DND-41 (cell line): ENCODE measurements around the gene SERPINB6.
"Not testable (repeated sequence)": the region's sequence is repeated elsewhere in the genome, so short reads cannot be mapped to it uniquely, and the experiment has no call there.

ENCODE experiments used
- ATAC-seq: fragments of 200-7000 bp; cut with Tn5 transposase; 3 replicates; pipeline ENCODE4 v1.9.1; 2021; ENCODE audit warnings: low read depth; ENCODE audit not compliant: insufficient read depth
- DNase-seq: peaks from one replicate; pipeline ENCODE4 v3.0.0-alpha.2; 2020
- H2AFZ ChIP-seq: 2 replicates; pipeline ENCODE4 v1.6.0; 2012; ENCODE audit warnings: low read depth, low read length
- H3K27ac ChIP-seq: 2 replicates; pipeline ENCODE4 v1.5.1; 2012; ENCODE audit warnings: low read length, inconsistent platforms
- H3K27me3 ChIP-seq: fragments of 200-600 bp; sonication (generic); 2 replicates; pipeline ENCODE4 v1.6.0; 2012; ENCODE audit warnings: low read length, mild to moderate bottlenecking, inconsistent platforms; ENCODE audit not compliant: insufficient read depth, poor library complexity
- H3K36me3 ChIP-seq: 2 replicates; pipeline ENCODE4 v1.5.1; 2012; ENCODE audit warnings: low read length, inconsistent platforms; ENCODE audit not compliant: insufficient read depth
- H3K4me1 ChIP-seq: 2 replicates; pipeline ENCODE4 v1.5.1; 2012; ENCODE audit warnings: mild to moderate bottlenecking, low read length; ENCODE audit not compliant: insufficient read depth
- H3K4me2 ChIP-seq: 2 replicates; pipeline ENCODE4 v1.6.0; 2012; ENCODE audit warnings: mild to moderate bottlenecking, moderate library complexity, low read length, inconsistent platforms; ENCODE audit not compliant: insufficient read depth
- H3K4me3 ChIP-seq, 2 experiments: fragments of 200-600 bp in 1 of 2; shearing (Covaris generic) in 1 of 2; 2 replicates each; pipeline ENCODE4 v1.5.1; 2012 to 2016; ENCODE audit warnings: inconsistent platforms in 2 of 2, low read length in 2 of 2, mild to moderate bottlenecking in 2 of 2, low read depth in 1 of 2, moderate library complexity in 1 of 2
- H3K79me2 ChIP-seq: 2 replicates; pipeline ENCODE4 v1.6.0; 2012; ENCODE audit warnings: low read length, inconsistent platforms; ENCODE audit not compliant: insufficient read depth
- H3K9ac ChIP-seq: 2 replicates; pipeline ENCODE4 v1.6.0; 2012; ENCODE audit warnings: low read depth, mild to moderate bottlenecking, inconsistent platforms, low read length, moderate library complexity
- H3K9me3 ChIP-seq: 2 replicates; pipeline ENCODE4 v1.5.1; 2012; ENCODE audit warnings: low read length, moderate library complexity, mild to moderate bottlenecking, inconsistent platforms; ENCODE audit not compliant: insufficient read depth, severe bottlenecking
- H4K20me1 ChIP-seq: 2 replicates; pipeline ENCODE4 v1.6.0; 2012; ENCODE audit warnings: low read length; ENCODE audit not compliant: insufficient read depth
- EZH2 ChIP-seq: IDR thresholded peaks from 3 replicates; pipeline ENCODE4 v1.6.1; 2012; ENCODE audit warnings: borderline replicate concordance, low read depth, mild to moderate bottlenecking, moderate library complexity, low read length, inconsistent platforms; ENCODE audit not compliant: severe bottlenecking
- TF ChIP-seq, protein P1 (sequence below): IDR thresholded peaks from 2 replicates; pipeline ENCODE4 v1.5.1; 2012; ENCODE audit warnings: borderline replicate concordance, low read length, moderate library complexity, mild to moderate bottlenecking; ENCODE audit not compliant: poor library complexity, severe bottlenecking; ENCODE audit errors: extremely low read depth

SERPINB6 gene

DNA sequence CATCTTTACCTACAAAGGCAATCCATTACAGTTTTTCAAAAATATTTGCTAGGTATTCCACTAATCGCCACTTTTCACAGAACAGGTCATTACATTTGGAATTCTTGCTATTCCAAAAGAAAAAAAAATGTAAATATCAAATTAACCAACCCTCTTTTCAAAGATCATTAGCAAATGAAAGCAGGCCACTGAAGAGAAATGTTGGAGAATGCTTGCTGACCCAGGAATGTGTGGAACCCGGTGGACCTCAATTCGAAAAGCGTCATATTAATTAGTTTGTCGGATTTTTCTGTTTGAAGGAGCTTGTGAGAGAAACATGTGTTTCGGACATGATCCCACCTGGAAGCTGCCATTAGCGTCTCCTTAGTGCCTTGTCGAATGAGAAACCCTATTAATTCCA lies 40.3 kb downstream of the SERPINB6 start:
- H3K79me2 ChIP-seq, result no peaks in the 10 kb centered on the region
- H3K4me2 ChIP-seq, result no peak overlapping the region
- H4K20me1 ChIP-seq, result no peaks in the 10 kb centered on the region
- H3K27me3 ChIP-seq, result peaks cover 6% of the 10 kb centered on the region
- H3K27ac ChIP-seq, result no peak overlapping the region
- H3K36me3 ChIP-seq, result no peaks in the 10 kb centered on the region
- DNase-seq, result no peak
- TF ChIP-seq, protein P1, sequence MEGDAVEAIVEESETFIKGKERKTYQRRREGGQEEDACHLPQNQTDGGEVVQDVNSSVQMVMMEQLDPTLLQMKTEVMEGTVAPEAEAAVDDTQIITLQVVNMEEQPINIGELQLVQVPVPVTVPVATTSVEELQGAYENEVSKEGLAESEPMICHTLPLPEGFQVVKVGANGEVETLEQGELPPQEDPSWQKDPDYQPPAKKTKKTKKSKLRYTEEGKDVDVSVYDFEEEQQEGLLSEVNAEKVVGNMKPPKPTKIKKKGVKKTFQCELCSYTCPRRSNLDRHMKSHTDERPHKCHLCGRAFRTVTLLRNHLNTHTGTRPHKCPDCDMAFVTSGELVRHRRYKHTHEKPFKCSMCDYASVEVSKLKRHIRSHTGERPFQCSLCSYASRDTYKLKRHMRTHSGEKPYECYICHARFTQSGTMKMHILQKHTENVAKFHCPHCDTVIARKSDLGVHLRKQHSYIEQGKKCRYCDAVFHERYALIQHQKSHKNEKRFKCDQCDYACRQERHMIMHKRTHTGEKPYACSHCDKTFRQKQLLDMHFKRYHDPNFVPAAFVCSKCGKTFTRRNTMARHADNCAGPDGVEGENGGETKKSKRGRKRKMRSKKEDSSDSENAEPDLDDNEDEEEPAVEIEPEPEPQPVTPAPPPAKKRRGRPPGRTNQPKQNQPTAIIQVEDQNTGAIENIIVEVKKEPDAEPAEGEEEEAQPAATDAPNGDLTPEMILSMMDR, result no peak
- TF ChIP-seq EZH2, result no peak
- no peak for ATAC-seq
- H3K4me1 ChIP-seq, result no peaks in the 10 kb centered on the region; the same call in 1 of the 2 replicates
- H2AFZ ChIP-seq, result no peak overlapping the region
- H3K4me3 ChIP-seq, result no peak overlapping the region
- no peak overlapping the region for H3K9ac ChIP-seq
- no peaks in the 10 kb centered on the region for H3K9me3 ChIP-seq

DNA sequence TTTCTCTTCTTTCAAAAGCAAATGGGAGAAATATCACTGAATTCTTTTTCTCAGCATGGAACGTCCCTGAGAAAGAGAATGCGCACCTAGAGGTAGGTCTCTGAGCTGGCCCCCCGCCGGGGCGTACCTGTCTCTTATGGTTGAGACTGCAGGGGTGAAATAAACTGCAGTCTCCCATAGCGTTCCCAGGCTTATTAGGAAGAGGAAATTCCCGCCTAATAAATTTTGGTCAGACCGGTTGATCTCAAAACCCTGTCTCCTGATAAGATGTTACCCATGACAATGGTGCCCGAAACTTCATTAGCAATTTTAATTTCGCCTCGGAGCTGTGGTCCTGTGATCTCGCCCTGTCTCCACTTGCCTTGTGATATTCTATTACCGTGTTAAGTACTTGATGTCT lies 43.4 kb downstream of the SERPINB6 start:
- H3K4me2 ChIP-seq, DNase-seq, H2AFZ ChIP-seq, H3K9ac ChIP-seq, H3K36me3 ChIP-seq, H4K20me1 ChIP-seq, H3K27ac ChIP-seq, H3K79me2 ChIP-seq, H3K4me1 ChIP-seq, H3K9me3 ChIP-seq, H3K27me3 ChIP-seq, H3K4me3 ChIP-seq, ATAC-seq: not testable (repeated sequence)

DNA sequence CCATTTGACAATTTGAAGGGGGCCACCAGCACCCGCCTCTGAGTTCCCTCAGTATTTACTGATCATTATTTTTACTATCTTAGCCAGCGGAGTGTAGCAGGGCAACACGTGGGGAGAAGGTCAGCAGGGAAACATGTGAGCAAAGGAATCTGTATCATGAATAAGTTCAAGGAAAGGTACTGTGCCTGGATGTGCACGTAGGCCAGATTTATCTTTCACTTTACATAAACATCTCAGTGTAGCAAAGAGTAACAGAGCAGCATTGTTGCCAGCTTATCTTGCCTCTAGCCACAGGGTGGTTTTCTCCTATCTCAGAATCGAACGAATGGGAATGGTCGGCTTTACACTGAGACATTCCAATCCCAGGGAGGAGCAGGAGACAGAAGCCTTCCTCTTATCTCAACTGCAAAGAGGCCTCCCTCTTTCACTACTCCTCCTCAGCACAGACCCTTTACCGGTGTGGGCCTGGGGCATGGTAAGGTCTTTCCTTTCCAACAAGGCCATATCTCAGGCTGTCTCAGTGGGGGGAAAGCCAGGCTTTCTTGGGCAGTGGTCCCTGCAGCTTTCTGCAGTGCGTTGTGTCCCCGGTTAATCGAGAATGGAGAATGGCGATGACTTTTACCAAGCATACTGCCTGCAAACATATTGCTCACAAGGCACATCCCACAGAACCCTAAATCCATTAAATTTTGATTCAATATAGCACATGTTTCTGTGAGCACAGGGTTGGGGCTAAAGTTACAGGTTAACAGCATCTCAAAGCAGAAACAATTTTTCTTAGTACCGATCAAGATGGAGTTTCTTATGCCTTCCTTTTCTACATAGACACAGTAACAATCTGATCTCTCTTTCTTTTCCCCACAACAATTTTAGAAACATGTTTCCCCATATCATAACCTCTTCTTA lies 45.3 kb downstream of the SERPINB6 start:
- H3K27me3 ChIP-seq, H3K36me3 ChIP-seq, H3K9me3 ChIP-seq, H2AFZ ChIP-seq, H3K4me3 ChIP-seq, H3K4me2 ChIP-seq, DNase-seq, ATAC-seq, H3K79me2 ChIP-seq, H4K20me1 ChIP-seq, H3K9ac ChIP-seq, H3K27ac ChIP-seq, H3K4me1 ChIP-seq: not testable (repeated sequence)

DNA sequence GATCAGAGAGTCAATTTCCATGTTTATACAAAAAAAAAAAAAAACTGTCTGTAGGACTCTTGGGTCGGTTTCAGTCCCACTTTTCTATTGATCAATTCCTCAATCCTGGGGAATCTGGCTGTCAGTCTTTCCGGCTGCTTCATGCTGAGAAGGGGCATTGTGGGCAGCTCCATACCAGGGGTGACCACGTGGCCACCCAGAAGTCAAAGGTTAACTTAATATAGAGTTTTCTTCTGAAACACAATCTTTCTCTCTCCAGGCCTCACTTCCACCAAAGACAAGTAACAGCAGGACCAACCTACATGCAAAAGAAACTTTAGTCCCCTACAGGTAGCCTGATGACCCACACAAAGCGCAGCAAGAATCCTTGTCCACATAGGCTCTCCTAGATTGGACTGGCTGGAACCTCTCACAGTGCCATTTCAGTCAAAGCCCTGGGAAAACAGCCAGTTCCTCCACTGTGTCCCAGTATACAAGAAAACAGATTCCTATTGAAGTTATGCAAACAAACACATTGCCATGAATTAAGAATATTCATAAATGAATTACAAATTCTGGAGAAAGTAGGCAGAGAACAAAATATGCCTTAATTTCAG lies 49.7 kb downstream of the SERPINB6 start:
- TF ChIP-seq, protein P1, result no peak
- no peak for TF ChIP-seq EZH2
- Histone ChIP-seq H3K4me2 (no peak overlapping the region), H2AFZ (no peak overlapping the region), H3K4me3 (no peak overlapping the region), H3K9me3 (no peaks in the 10 kb centered on the region), H3K27ac (no peak overlapping the region), H3K27me3 (no peaks in the 10 kb centered on the region), H4K20me1 (no peaks in the 10 kb centered on the region), H3K4me1 (peaks cover 5% of the 10 kb centered on the region; the same call in 1 of the 2 replicates), H3K36me3 (no peaks in the 10 kb centered on the region), H3K79me2 (no peaks in the 10 kb centered on the region), H3K9ac (no peak overlapping the region)
- no peak for ATAC-seq
- no peak for DNase-seq
